Right cardiac atrium (tissue), 5 donors: Measurements from ENCODE around the gene TMEM42. TPM values are rescaled to one million over a fixed set of nuclear protein-coding genes. Genes with fewer than 3 reads are reported as not detected.
"Not testable (repeated sequence)": the region's sequence is repeated elsewhere in the genome, so short reads cannot be mapped to it uniquely, and the experiment has no call there.

Experiments used
- ATAC-seq, 2 donors: fragments of 200-7000 bp; cut with Tn5 transposase; one replicate each; pipeline versions ENCODE4 v1.8.0 to v1.9.1; 2020; ENCODE audit warnings: moderate library complexity in 2 of 2, mild to moderate bottlenecking in 1 of 2
- DNase-seq, 3 donors: peaks; one replicate each; pipeline ENCODE4 v3.0.0-alpha.2; 2020
- H3K27ac ChIP-seq: one replicate; pipeline ENCODE4 v1.5.1; 2013; ENCODE audit warnings: mild to moderate bottlenecking, low read length, control low read depth, moderate library complexity
- H3K27me3 ChIP-seq: one replicate; pipeline ENCODE4 v1.6.1; 2013; ENCODE audit not compliant: control insufficient read depth, insufficient read depth
- H3K4me1 ChIP-seq: one replicate; pipeline ENCODE4 v1.6.1; 2013; ENCODE audit warnings: low read length; ENCODE audit not compliant: control insufficient read depth, insufficient read depth
- H3K4me3 ChIP-seq: one replicate; pipeline ENCODE4 v1.5.1; 2013; ENCODE audit warnings: low read length, control low read depth
- H3K9me3 ChIP-seq: one replicate; pipeline ENCODE4 v1.6.1; 2013; ENCODE audit warnings: low read length; ENCODE audit not compliant: control insufficient read depth
- WGBS: extraction: QIAGEN DNeasy Blood & Tissue Kit; methylation state at CpG from one replicate; pipeline ENCODE4 v1.1.7; 2013; 5-methylcytosine and 5-hydroxymethylcytosine counted together
- intact Hi-C, 4 donors: fragments of 100-400 bp; cut with DNase I; formaldehyde crosslinking; loops; one replicate each; pipeline versions ENCODE4 v1.11.0 to v1.14.0; 2022 to 2023
- polyA plus RNA-seq: library from polyadenylated mRNA; stranded (reverse); fragments of 200-250 nt; gene quantifications from one replicate; pipeline ENCODE4 v1.2.3, GENCODE V29; 2013
- total RNA-seq, 4 donors: library from RNA; stranded (reverse); fragmentation: NEBNext Ultra II Directional; extraction: Animal tissue kit (Norgen Biotek cat#: 25700); gene quantifications; one replicate each; pipeline ENCODE4 v1.2.1, GENCODE V29; 2021
- donor health status: healthy with polysubstance abuse.
- donor health status: DM: no; HTN: yes; CAD: no.
- donor health status: DM: no; HTN: no; CAD: no.
- donor health status: DM: no; HTN: yes; CAD: no; lungs with severe emphysema.
- donor health status: DM: yes; HTN: yes; CAD: no.

The TMEM42 gene
- total and polyA plus RNA-seq, 5 donors = 8.4 to 13.6 (median 11.4) TPM

GRCh38 chr3:44842376-44842775 is 19.3 kb upstream of the TMEM42 start:
- 74% methylated on average over 2 of the region's 2 CpGs for WGBS
- H3K27me3 ChIP-seq = no peaks in the 10 kb centered on the region
- DNase-seq (no peak), ATAC-seq (no peak)
- H3K9me3 ChIP-seq = no peaks in the 10 kb centered on the region
- peaks cover 1% of the 10 kb centered on the region for H3K4me1 ChIP-seq
- no peak overlapping the region for H3K27ac ChIP-seq
- H3K4me3 ChIP-seq = no peak overlapping the region
- intact Hi-C loops = no loop called here

- H3K27me3 ChIP-seq = no peaks in the 10 kb centered on the region
- intact Hi-C loops = no loop called here
- H3K9me3 ChIP-seq = no peaks in the 10 kb centered on the region
- no peak overlapping the region for H3K4me3 ChIP-seq
- WGBS = 54% methylated on average over 7 of the region's 7 CpGs
- ATAC-seq (peak; percentile 88 to 97), DNase-seq (peak in 2 of 3 donors; percentile 50 to 66)
- peaks cover 1% of the 10 kb centered on the region for H3K4me1 ChIP-seq
- H3K27ac ChIP-seq = peak overlapping the region; percentile 58
These were observed 15.9 kb upstream of the TMEM42 start for GRCh38 chr3:44845528-44846520.

- no peaks in the 10 kb centered on the region for H3K9me3 ChIP-seq
- no peak overlapping the region for H3K4me3 ChIP-seq
- WGBS = 75% methylated on average over 1 of the region's 1 CpG
- no peak for DNase-seq
- ATAC-seq = no peak
- intact Hi-C loops = no loop called here
- H3K27ac ChIP-seq = no peak overlapping the region
- H3K27me3 ChIP-seq = no peaks in the 10 kb centered on the region
- H3K4me1 ChIP-seq = peaks cover 1% of the 10 kb centered on the region
These were observed 13.1 kb upstream of the TMEM42 start for GRCh38 chr3:44848634-44849033.

GRCh38 chr3:44856663-44857062 is 5.0 kb upstream of the TMEM42 start:
- intact Hi-C loops, ATAC-seq: not testable (repeated sequence)
- 98% methylated on average over 6 of the region's 6 CpGs for WGBS

GRCh38 chr3:44860117-44860516 is 1.6 kb upstream of the TMEM42 start:
- Histone ChIP-seq H3K9me3 (no peaks in the 10 kb centered on the region), H3K27ac (no peak overlapping the region), H3K4me1 (no peaks in the 10 kb centered on the region), H3K4me3 (no peak overlapping the region), H3K27me3 (no peaks in the 10 kb centered on the region)
- intact Hi-C loops = loop anchor here in 1 of 4 donors (10.0 kb wide), 1 partner anchor 95 kb away; the partner anchor contains the start of genes KIAA1143 and KIF15
- ATAC-seq = no peak
- 95% methylated on average over 4 of the region's 4 CpGs for WGBS
- DNase-seq = no peak

More at GRCh38 chr3:44856663-44857062, 5.0 kb upstream of the TMEM42 start:
- not testable (repeated sequence) for DNase-seq, H3K4me3 ChIP-seq, H3K27ac ChIP-seq, H3K4me1 ChIP-seq, H3K9me3 ChIP-seq, H3K27me3 ChIP-seq

GRCh38 chr3:44862226-44862637 is 520 bp downstream of the TMEM42 start:
- Histone ChIP-seq H3K27ac (peak overlapping the region; percentile 42), H3K9me3 (no peaks in the 10 kb centered on the region), H3K27me3 (no peaks in the 10 kb centered on the region), H3K4me1 (no peaks in the 10 kb centered on the region), H3K4me3 (peak overlapping the region; percentile 62)
- under 1% methylated on average over 25 of the region's 25 CpGs for WGBS
- DNase-seq (no peak), ATAC-seq (no peak)
- intact Hi-C loops = loop anchor here in 1 of 4 donors (10.0 kb wide), 1 partner anchor 97 kb away; the partner anchor contains the start of genes KIAA1143 and KIF15

GRCh38 chr3:44865272-44866035 is 3.7 kb downstream of the TMEM42 start:
- 91% methylated on average over 7 of the region's 7 CpGs for WGBS

GRCh38 chr3:44867421-44868111 is 5.9 kb downstream of the TMEM42 start:
- DNase-seq (no peak), ATAC-seq (no peak)
- no peaks in the 10 kb centered on the region for H3K9me3 ChIP-seq
- intact Hi-C loops = loop anchor here in 1 of 4 donors (10.0 kb wide), 1 partner anchor 103 kb away; the partner anchor contains the start of genes KIAA1143 and KIF15
- H3K4me1 ChIP-seq = no peaks in the 10 kb centered on the region
- H3K27ac ChIP-seq = no peak overlapping the region
- 96% methylated on average over 7 of the region's 7 CpGs for WGBS
- no peak overlapping the region for H3K4me3 ChIP-seq
- no peaks in the 10 kb centered on the region for H3K27me3 ChIP-seq

More at GRCh38 chr3:44865272-44866035, 3.7 kb downstream of the TMEM42 start:
- DNase-seq = no peak
- no peaks in the 10 kb centered on the region for H3K9me3 ChIP-seq
- intact Hi-C loops = loop anchor here in 1 of 4 donors (10.0 kb wide), 1 partner anchor 101 kb away; the partner anchor contains the start of genes KIAA1143 and KIF15
- no peaks in the 10 kb centered on the region for H3K4me1 ChIP-seq
- H3K27ac ChIP-seq = no peak overlapping the region
- H3K27me3 ChIP-seq = no peaks in the 10 kb centered on the region
- no peak overlapping the region for H3K4me3 ChIP-seq
- no peak for ATAC-seq

GRCh38 chr3:44870375-44871061 is 8.8 kb downstream of the TMEM42 start:
- Histone ChIP-seq H3K27me3 (no peaks in the 10 kb centered on the region), H3K9me3 (no peaks in the 10 kb centered on the region), H3K4me3 (no peak overlapping the region), H3K27ac (no peak overlapping the region), H3K4me1 (no peaks in the 10 kb centered on the region)
- ATAC-seq = peak in 1 of 2 donors; percentile 29
- 78% methylated on average over 8 of the region's 8 CpGs for WGBS
- no peak for DNase-seq
- intact Hi-C loops = no loop called here

- no peak for ATAC-seq
- intact Hi-C loops = no loop called here
- no peaks in the 10 kb centered on the region for H3K4me1 ChIP-seq
- 81% methylated on average over 5 of the region's 5 CpGs for WGBS
- H3K4me3 ChIP-seq = no peak within 1 kb of the TSS
- no peaks in the 10 kb centered on the region for H3K9me3 ChIP-seq
- no peak for DNase-seq
- H3K27ac ChIP-seq = no peak within 1 kb of the TSS
- no peaks in the 10 kb centered on the region for H3K27me3 ChIP-seq
These were observed 12.6 kb downstream of the TMEM42 start, which contains the start of gene TGM4 for GRCh38 chr3:44874308-44874707. TSS of gene TGM4 (plus strand) at chr3:44874608. CDS start at chr3:44874679, 71 bp downstream.
